Panc1 (cell line): ENCODE measurements around the gene BMF.
"Not testable (repeated sequence)": the region's sequence is repeated elsewhere in the genome, so short reads cannot be mapped to it uniquely, and the experiment has no call there.

ENCODE experiments used
- TCF7L2 ChIP-seq: IDR thresholded peaks from 2 replicates; pipeline ENCODE4 v1.6.1; 2011; ENCODE audit warnings: mild to moderate bottlenecking, low read depth, low read length, inconsistent platforms
- TF ChIP-seq, protein P1 (sequence below), 2 experiments: IDR thresholded peaks; 2 replicates each; pipeline ENCODE4 v1.6.1; 2011 to 2012; ENCODE audit warnings: low read depth in 2 of 2, control low read depth in 1 of 2, low read length in 1 of 2, mild to moderate bottlenecking in 1 of 2, moderate library complexity in 1 of 2; ENCODE audit not compliant: insufficient read depth in 1 of 2

- TF ChIP-seq, protein P1, sequence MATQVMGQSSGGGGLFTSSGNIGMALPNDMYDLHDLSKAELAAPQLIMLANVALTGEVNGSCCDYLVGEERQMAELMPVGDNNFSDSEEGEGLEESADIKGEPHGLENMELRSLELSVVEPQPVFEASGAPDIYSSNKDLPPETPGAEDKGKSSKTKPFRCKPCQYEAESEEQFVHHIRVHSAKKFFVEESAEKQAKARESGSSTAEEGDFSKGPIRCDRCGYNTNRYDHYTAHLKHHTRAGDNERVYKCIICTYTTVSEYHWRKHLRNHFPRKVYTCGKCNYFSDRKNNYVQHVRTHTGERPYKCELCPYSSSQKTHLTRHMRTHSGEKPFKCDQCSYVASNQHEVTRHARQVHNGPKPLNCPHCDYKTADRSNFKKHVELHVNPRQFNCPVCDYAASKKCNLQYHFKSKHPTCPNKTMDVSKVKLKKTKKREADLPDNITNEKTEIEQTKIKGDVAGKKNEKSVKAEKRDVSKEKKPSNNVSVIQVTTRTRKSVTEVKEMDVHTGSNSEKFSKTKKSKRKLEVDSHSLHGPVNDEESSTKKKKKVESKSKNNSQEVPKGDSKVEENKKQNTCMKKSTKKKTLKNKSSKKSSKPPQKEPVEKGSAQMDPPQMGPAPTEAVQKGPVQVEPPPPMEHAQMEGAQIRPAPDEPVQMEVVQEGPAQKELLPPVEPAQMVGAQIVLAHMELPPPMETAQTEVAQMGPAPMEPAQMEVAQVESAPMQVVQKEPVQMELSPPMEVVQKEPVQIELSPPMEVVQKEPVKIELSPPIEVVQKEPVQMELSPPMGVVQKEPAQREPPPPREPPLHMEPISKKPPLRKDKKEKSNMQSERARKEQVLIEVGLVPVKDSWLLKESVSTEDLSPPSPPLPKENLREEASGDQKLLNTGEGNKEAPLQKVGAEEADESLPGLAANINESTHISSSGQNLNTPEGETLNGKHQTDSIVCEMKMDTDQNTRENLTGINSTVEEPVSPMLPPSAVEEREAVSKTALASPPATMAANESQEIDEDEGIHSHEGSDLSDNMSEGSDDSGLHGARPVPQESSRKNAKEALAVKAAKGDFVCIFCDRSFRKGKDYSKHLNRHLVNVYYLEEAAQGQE (IDR thresholded peaks at IDR 0.05; ENCODE audit: insufficient read depth in 1 of 2, low read depth in 2 of 2, low read length in 1 of 2) = not testable (repeated sequence)
- TF ChIP-seq TCF7L2 = not testable (repeated sequence)
Observed at GRCh38 chr15:40124807-40125285, 16.2 kb upstream of the BMF start.
